HG03432 (cell line): Measurements from ENCODE around the gene HIGD1A.

ENCODE experiments used
- ATAC-seq: cut with Tn5 transposase; IDR thresholded peaks from one replicate; pipeline ENCODE4 v1.9.1; 2021; ENCODE audit warnings: mild to moderate bottlenecking, moderate library complexity; ENCODE audit not compliant: unreplicated experiment

The HIGD1A gene

DNA sequence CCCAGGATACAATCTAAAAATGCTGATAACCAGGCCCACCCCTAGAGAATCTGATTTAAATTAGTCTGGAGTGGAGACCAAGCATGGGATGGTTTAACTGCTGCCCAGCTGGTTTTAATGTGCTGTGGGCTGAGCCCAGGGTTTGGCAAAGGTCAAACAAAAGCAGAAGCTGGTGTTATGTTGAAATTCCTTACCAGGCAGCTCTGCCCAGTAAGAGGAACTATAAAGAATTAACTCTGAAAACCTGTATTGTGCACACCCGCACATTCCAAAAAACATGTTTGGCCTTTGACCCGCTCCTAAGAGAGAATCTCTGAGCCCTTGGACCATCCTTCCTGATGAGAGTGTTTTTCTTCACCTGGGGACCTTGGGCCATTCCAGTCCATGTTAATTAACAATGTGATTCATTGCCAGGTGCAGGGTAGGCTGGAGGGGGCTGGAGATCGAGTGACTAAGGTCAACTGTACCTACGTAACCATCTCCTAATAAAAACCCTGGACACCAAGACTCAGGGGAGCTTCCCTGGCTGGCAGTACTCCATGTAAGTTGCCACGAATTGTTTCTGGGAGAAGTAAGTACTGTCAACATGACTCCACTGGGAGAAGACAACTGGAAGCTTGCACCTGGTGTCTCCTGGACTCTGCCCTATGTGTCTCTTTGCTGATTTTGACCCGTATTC, 42.1 kb downstream of the HIGD1A start:
- ATAC-seq: no peak

DNA sequence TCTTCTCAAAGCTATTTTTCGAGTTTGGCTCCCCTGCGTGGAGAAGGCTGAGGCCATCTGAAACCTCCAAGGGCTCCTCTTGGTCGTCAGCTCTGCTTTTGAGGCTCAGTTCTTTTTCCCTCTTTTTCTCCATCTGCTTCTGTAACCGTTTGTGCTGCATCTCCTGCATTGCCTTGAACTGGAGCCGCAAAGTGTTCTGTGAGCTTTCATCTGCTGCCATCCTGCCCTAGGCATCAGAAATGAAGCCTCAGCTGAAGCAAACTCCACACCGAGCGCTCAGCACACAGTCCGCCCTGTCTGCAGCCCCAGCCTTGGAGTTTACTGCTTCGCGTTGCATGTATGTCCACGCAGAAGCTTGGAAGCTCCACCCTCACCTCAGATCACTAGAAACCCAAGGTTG, 46.2 kb downstream of the HIGD1A start:
- ATAC-seq: no peak

DNA sequence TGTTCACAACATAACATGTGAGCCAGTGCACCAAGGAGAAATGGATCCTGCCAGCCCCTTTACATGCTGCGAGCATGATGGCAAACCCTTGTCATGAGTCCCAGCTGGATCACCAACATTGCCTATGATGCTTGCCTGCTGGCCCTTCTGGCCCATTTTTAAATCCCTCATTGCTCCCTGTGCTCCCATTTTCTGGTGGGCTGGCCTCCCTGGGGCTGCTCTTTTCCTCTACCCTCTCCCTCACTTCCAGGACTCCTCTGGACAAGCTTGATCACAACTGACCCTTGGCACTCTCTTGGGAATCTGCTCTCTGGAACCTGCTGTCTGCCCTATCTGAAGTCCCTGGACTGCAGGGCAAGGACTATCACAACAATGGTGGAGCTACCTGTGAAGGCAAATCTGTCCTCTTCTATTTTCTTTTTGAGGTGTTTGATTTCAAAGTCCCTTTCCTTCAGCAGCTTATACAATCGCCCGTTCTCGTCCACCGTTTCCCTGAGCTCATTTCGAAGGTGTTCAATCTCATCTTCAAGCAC, 47.5 kb downstream of the HIGD1A start:
- ATAC-seq: no peak

DNA sequence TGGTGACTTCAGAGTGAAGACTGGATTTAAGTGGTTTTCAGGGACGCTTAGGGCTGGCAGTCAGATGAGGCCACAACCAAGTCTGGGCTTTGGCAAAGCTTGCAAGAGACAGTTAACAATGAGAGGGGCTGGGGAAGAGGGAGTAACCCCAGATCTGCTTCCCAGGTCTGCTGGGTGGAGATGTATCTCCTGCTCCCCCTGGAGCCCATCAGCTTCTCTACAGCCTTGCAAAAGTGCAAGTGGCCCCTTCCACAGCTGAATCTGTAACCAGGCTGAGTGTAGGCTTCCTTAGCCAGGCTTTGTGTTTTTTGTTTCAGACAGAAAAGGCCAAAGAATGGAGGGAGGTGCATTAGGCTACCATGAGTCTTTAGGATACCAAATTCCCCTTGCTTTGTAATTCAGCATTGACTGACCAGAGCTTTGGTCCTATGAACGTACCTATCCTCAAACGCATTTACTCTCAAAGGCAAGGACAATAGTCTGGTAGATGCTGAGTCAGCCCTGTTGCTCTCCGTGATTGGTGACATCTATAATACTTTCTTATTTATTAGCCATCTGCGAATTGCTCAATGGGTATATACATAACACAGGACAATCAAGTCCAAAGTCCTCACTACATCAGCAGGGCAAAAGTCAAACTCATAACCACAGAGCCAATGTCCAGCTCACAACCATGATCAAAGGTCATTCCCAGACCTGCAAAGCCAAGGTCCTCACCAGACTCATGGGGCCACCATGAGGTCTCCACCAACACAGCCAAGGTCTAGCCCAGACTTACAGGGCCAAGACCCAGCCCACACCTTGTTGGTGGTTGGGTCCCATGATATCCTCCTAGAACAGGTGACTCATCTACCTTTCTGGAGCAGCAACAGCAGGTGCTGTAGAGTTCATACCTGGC, 48.4 kb downstream of the HIGD1A start:
- ATAC-seq: no peak

DNA sequence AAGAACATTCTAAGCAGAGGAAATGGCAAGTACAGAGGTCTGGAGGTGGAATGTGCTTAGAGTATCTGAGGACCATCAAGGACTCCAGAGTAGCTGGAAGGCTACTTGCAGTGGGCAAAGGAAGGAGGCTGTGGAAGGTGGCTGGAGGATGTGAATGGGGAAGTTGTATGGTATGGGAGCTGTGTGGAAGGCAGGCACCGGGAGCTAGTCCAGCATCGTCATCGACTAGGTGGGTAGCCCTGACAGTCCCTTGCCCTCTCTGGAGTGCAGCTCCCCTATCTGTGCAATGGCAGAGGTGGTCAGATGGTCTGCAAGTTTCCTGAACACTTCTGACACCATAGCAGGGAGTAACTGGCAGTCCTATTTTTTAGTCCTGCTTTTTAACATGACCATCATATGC, 50.5 kb downstream of the HIGD1A start:
- ATAC-seq: no peak

DNA sequence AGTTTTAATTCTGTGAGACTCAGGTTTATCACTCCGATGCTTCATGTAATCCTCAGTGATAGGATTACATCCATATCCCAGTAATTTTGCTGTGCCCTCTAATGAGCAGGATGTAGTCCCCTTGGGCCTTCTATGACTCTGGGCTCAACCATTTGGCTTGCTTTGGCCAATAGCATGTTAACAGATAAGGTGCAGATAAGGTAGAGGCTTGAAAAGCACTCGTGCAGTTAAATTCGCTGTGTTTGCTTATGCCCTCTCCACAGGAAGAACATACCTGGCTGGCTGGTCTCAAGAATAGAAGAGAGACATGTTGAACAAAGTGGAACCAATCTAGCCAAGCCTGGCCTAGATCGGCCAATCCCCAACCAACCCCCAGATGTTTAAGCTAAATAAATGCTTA, 51.3 kb downstream of the HIGD1A start:
- no peak for ATAC-seq

DNA sequence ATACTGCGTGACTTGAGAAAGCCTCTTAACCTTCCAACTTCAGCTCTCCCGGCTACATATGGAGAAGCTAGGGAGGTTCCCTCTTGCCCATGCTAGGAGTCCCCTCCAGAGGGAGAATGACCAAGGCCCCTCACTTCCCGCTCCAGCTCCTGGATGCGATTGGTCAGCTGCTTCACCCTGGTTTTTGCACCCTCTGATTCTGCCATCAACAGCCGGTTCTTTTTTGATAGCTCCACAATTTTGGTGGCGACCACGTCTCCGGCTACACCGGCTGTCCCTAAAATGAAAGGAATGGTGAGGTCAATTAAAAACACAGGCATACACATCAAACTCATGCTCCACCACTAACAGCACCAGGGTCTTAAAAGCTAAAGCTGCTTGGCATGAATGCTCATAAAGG, 51.8 kb downstream of the HIGD1A start:
- ATAC-seq: no peak

DNA sequence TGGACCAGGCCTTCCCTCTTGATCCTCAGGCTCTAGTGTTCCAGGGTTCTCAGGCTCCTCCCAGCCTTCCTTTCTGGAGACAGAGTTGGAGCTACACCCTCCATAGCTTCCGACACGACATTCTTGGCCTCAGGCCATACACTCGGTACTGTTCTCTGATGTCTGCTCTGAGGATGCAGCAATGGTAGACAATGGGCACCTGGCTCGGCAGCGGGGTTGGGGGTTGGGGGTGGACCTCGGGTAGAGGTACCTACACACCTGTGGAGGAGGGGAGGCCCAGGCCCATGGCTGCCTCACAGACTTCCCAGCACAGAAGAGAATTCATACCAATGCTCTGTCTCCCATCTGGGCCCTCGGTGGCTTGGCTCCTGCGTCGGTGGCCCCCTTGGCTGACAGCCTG, 52.7 kb downstream of the HIGD1A start:
- ATAC-seq: no peak

DNA sequence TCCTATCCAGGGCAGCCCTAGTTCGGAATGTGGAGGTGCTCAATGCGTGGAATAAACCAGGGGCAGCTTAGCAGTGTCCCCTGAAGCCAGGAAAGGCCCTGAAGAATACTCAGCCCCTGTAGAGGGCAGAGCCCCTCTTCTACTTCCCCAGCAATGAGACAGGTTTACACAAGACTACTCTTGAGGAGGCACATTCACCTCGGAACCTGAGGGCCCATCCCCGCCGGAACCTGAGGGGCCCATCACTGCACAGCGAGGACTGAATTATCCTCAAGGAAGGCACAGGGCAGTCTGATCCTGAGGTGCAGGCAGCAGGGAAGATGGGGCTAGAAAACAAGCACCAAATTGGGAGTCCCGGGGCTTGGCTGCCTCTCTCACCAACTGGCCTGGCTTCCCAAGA, 53.5 kb downstream of the HIGD1A start:
- no peak for ATAC-seq

DNA sequence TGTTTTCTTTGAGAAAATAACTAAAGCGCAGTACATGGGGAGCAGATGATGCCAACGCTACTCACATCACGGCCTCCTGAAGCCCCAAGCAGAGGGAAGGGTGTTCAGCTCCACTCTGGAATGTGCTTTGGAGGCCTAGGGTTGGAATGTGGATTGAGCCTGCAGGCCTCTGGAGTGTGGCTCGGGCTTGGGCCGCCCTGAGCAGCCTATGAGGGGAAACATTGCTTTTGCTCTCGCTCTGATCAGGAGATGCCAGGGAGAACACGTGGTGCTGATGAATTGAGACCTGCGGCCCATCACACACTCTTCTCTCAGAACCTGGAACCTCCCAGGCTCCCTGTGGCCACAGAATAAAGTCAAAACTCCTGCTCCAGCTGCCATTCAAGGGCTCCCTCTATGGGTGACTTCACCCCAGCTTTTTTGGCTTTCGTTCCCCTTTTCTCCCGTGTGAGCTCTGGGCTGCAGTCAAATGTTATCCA, 54.5 kb downstream of the HIGD1A start:
- ATAC-seq: no peak

DNA sequence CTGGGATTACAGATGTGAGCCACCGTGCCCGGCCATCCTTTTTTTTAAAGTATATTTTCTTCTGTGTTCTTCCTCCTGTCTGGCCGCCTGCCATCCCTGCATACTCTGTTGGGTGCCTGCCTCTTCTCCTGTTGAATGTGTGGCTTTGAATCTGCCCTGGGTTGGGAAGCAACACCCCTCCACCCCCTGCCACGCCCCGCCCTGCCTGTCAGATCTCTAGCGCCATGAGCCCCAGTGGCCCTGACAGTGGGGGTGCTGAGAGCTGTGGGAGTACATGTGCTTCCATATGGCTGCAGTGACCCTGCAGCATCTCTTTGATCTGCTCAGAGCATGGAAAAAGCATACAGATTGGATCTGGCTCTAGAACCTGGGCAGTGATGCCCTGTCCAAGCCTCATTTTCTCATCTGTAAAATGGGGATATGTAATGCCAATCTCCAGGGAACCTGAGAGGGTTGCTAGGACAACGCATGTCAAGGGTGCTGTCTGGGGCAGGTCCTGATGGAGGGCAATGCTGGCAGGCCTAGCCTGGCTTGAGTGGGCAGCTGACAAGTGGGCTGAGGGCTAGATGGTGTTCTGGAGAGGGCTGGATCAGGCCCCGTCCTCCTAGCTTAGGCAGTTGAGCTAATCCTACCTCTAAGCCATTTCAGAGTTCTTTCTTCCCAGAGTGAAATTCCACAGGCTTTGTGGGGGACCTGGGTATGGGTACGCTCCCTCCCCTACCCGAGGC, 55.1 kb downstream of the HIGD1A start:
- no peak for ATAC-seq

DNA sequence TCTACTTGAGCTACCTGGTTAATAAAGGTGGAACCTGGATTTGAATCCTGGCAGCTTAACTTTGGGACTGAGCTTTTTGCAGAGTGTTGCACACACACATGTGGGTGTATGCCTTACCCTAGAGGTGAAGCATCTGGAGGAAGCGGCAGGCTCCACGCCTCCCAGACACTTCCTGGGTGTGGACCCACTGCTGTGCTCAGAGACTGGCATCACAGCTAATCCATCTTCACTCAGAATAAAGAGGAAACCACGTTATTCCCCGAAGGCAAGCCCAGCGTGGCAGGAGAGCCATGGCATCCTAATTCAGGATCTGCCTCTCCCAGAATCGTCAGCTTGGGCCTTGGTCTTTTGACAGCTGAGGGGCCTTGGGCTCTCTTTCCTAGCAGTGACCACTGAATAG, 56.7 kb downstream of the HIGD1A start:
- ATAC-seq: no peak

DNA sequence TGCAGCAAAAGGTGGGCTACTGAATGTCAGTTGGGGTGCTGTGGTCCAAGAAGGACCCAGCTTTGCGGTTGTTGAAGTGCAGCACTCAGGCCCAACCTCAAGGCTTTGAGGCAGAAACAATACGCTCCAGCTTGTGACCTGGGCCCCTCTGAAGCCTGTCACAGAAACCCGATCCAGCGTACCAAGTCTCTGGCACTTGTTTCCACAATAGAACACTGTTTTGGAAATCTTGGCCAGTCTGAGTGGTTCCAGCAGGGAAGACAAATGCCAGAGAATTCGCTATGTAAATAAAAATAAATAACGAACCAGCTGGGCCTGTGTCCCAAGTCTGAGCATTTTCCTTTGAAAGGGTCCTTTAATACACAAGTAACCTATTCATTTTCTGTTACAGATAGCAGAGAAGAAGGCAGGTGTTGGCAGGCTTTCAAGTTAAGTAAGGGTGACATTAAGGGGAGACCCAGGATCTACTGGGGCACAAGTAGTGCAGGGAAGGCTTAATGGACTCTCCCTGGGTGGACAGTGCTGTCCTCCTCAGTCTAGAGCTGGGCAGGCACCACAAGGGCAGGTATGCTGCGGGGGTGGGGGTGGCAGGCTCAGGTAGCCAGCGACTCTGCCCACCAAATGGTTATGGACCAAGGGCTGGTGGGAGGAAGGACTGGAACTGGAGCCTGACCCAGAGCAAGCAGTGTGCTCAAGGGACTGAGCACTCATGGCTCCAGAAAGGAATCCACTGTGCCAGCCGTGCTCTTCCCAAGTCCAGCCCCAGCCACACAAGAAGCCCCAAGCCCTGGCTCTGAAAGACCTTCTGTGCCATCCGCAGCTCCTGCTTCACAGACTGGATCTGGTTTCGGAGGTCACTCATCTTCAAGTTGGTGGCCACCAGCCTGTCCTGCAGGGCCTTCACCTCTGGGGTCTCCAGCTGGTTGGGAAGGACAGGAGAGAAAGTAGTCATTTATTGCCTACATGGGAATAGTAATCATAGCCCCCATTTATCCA, 57.5 kb downstream of the HIGD1A start:
- ATAC-seq: no peak

DNA sequence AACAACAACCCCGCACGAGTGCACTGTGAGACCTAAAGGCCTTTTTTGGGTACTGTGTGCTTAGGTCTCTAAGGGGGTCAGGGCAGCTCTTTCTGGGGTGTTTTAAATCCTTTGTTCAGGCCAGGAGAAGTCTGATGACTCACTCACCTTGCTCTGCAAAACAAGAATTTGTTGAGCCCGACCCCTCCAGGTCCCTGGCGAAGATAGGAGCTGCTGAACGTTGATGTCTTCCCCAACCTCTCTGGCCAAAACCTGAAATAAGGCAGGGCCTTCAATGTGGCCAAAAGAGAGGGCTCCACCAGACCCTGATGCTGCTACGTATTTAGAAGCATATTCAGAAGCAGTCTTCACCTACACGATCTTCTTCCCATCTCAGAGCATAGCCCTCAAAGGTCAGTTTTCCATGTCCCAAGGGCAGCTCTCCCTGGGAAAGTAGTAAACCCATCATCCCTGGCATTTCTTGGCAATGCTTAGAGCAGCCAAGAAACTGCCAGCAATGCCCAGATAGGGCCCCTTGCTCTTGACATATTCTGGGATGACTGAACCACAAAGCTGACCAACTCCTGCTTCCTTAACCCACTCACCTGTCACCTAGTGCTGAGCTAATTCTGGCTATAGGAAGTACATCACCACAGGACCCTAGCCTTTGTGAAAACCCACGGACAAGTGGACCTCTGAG, 58.4 kb downstream of the HIGD1A start:
- ATAC-seq: no peak

DNA sequence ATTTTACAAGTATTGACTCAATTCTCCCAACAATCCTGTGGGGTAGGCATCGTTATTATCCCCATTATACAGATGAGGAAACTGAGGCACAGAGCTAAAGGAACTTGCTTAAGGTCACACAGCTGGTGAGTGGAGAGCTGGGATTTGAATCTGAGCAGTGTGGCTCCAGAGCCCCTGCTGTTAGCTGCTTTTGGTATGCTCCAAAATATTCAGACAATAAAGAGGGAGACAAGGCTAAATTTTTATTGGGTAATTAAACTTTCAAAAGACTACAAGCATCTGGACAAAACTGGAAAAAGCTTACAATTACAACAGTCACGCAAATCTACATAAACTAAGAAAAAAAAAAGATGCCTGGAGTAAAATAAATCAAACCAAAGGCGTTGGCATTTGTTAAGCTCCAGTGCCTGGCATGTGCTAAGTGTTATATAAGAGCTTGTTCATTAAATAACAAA, 59.0 kb downstream of the HIGD1A start:
- no peak for ATAC-seq

DNA sequence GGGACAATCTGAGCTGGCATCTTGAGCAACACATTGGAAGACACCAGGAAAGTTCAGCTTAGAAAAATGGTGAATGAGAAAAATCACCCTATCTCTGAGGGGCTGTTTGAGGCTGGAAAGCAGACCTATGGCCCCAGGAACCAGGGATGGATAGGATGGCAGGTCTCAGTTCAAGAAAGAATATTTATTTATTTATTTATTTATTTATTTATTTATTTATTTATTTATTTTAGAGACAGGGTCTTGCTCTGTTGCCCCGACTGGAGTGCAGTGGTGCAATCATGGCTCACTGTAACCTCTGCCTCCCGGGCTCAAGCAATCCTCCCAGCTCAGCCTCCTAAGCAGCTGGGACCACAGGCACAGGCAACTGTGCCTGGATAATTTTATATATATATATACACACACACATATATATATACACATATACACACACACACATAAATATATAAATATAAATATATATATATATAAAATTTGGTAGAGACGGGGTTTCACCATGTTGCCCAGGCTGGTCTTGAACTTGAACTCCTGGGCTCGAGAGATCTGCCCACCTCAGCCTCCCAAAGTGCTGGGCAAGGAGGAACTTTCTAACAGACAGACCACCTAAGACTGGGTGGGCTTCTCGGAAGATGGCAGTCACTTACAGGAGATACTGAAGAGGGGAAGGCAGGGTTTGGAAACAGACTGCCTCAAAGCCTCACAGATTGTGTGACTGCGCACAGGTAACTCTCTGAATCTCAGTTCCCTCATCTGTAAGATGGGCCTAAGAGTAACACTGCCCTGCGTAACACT, 60.9 kb downstream of the HIGD1A start:
- ATAC-seq: no peak

DNA sequence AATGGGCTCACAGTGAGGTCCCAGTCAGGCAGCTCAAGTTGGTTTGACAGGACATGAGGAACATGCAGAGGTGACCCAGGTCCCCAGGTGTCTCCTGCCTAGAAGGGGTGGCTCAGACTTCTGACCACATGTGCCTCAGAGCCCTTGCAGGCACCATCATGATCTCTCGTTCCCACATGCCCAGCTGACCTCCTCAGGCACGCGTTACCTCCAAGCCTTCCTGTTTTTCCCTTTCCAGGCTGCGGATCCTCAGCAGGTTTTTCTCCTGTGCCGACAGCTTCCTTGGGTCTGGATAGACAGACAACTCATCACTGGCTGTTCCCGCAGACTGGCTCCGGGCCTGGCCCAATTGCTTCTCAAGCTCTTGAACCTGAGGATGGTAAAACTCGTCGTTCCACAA, 61.6 kb downstream of the HIGD1A start:
- no peak for ATAC-seq

DNA sequence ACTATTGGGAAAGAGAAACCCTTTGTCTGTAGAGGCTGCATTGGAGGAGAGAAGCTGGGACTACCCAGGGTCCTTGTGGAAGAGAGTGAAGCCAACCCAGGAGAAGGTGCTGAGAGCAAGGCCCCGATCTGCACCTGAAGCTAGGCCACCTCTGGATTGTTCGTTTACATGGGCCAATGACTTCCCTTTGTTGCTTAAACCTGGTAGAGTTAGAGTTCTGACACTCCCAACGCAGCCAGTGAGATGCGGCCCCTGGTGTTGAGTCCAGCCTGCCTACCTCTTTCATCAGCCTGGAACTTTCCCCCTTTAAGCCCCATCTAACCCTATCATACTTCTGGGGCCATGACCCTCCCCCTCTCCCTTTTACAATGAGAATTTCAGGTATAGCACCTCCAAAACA, 62.0 kb downstream of the HIGD1A start:
- no peak for ATAC-seq

DNA sequence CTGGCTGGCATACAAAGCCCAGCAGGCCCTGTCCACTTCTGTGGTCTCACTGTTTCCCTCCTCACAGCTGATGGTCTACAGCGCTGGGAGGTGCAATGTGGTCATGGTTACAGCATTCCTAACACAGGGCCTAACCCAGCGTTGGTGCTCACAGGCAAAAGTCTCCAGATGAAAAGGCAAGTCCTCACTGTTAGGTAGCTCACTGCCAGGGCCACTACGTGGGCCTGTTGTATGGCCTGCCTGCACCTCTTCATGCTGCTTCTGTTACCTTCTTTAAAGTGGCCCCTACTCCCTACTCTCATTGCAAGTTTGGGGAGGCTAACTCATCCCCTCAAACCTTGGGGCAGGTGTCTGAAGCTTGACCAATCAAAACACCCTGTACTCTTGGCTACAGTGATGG, 62.5 kb downstream of the HIGD1A start:
- no peak for ATAC-seq
